ENCODE results near the gene KLHL29. TPM values are rescaled to one million over a fixed set of nuclear protein-coding genes. Genes with fewer than 3 reads are reported as not detected.

KLHL29 gene
- polyA plus RNA-seq, 3 donors, result 0.03 TPM; not detected in 2

DNA sequence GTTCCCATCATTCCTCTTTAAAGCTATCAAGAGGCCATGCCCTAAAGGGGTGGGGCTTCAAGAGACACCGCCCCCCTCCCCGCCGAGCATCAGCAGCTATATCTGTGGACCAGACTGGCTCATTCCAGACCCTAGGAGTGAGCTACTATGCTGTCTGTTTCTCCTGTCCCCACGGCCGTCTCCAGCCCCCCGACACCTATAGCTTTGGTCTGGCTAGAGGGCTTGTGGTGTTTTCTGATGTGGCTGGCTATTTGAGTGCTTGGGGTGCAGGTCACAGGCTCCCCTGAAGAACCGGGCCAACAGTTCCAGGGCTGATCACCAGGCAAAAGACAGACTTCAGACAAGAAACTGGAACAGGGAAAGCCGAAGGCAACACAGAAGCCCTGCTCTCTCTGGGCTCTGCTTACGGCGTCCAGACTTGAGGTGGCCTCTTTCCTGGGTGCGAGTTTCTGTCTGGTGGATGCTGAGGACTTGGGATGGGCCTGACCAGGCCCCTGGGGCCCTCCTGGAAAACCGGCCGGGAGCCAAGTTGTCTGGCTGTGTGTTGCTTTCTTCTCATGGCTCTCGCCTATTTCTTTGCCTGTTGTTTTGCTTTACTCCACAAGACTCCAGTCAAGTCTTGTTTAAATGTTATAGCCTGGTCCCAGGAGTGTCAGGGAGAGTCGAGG, 83.6 kb downstream of the KLHL29 start:
- Histone ChIP-seq H3K4me3 (replicated peaks in 1 of 3; ENCODE audit: low read depth in 2 of 3, low read length in 3 of 3) (no peak overlapping the region), H3K4me2 (replicated peaks; ENCODE audit: extremely low read depth, low read length, poor library complexity, severe bottlenecking) (no peak overlapping the region), H3K4me1 (ENCODE audit: control insufficient read depth in 1 of 2, insufficient read depth in 2 of 2, low read length in 2 of 2) (no peaks in the 10 kb centered on the region), H3K9ac (ENCODE audit: insufficient read depth, low read length, poor library complexity, severe bottlenecking) (no peak overlapping the region), H2AFZ (ENCODE audit: insufficient read depth, low read depth, low read length, poor library complexity, severe bottlenecking) (no peak overlapping the region), H3K79me2 (ENCODE audit: insufficient read depth, low read length) (no peaks in the 10 kb centered on the region), H3K9me3 (replicated peaks in 1 of 2; ENCODE audit: control insufficient read depth in 1 of 2, insufficient read depth in 1 of 2, low read length in 2 of 2) (no peaks in the 10 kb centered on the region), H3K27me3 (ENCODE audit: control insufficient read depth in 2 of 2, insufficient read depth in 2 of 2, low read length in 2 of 2) (peaks cover 0 to 13% of the 10 kb centered on the region in 2 donors), H4K20me1 (ENCODE audit: insufficient read depth, low read length) (no peaks in the 10 kb centered on the region), H3K27ac (ENCODE audit: low read depth in 1 of 2, low read length in 2 of 2) (no peak overlapping the region), H3K36me3 (replicated peaks in 1 of 2; ENCODE audit: control insufficient read depth in 1 of 2, insufficient read depth in 2 of 2, low read length in 2 of 2) (no peaks in the 10 kb centered on the region)
- TF ChIP-seq, protein P1, sequence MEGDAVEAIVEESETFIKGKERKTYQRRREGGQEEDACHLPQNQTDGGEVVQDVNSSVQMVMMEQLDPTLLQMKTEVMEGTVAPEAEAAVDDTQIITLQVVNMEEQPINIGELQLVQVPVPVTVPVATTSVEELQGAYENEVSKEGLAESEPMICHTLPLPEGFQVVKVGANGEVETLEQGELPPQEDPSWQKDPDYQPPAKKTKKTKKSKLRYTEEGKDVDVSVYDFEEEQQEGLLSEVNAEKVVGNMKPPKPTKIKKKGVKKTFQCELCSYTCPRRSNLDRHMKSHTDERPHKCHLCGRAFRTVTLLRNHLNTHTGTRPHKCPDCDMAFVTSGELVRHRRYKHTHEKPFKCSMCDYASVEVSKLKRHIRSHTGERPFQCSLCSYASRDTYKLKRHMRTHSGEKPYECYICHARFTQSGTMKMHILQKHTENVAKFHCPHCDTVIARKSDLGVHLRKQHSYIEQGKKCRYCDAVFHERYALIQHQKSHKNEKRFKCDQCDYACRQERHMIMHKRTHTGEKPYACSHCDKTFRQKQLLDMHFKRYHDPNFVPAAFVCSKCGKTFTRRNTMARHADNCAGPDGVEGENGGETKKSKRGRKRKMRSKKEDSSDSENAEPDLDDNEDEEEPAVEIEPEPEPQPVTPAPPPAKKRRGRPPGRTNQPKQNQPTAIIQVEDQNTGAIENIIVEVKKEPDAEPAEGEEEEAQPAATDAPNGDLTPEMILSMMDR (IDR thresholded peaks at IDR 0.05), result no peak
- peaks cover 19 to 46% (median 26%) of the 10 kb centered on the region in 3 donors for H3K27me3 Mint-ChIP-seq (ENCODE audit: low read depth in 3 of 3)
- intact Hi-C loops (cut with micrococcal nuclease), result no loop called here
- H3K4me3 Mint-ChIP-seq, result no peak overlapping the region
- no peak for DNase-seq
- no peaks in the 10 kb centered on the region for H3K36me3 Mint-ChIP-seq
- no peaks in the 10 kb centered on the region for H3K4me1 Mint-ChIP-seq
- 93% methylated on average over 14 of the region's 15 CpGs for WGBS (ENCODE audit: insufficient coverage)
- peak overlapping the region in 2 of 7 donors; percentile 5 to 54 for H3K27ac Mint-ChIP-seq
- H3K9me3 Mint-ChIP-seq, result peaks cover 0 to 2% (median 0%) of the 10 kb centered on the region in 7 donors

DNA sequence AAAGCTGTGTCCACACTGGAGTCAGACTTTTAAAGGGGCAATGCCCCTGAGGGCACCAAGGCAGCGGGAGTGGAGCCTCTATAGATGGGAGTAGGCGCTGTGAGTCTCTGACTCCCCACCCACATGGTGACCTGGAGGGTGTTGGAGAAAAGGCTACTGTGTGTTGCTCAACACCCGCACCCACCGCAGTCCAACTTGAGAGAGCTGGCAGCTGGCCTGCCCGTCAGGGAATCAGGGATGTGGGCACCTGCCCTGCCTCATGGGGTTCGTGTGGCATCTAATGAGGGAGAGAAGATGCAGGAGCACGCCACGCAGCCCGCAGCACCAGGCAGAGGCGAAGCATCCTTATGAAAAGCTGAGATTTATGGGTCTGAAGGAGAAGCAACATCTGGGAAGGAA, 84.2 kb downstream of the KLHL29 start:
- TF ChIP-seq, protein P1 (IDR thresholded peaks at IDR 0.05), result no peak
- Histone ChIP-seq H3K79me2 (ENCODE audit: insufficient read depth, low read length) (no peaks in the 10 kb centered on the region), H3K9ac (ENCODE audit: insufficient read depth, low read length, poor library complexity, severe bottlenecking) (no peak overlapping the region), H3K4me3 (replicated peaks in 1 of 3; ENCODE audit: low read depth in 2 of 3, low read length in 3 of 3) (no peak overlapping the region), H3K27me3 (ENCODE audit: control insufficient read depth in 2 of 2, insufficient read depth in 2 of 2, low read length in 2 of 2) (peaks cover 0 to 11% of the 10 kb centered on the region in 2 donors), H3K36me3 (replicated peaks in 1 of 2; ENCODE audit: control insufficient read depth in 1 of 2, insufficient read depth in 2 of 2, low read length in 2 of 2) (no peaks in the 10 kb centered on the region), H3K9me3 (replicated peaks in 1 of 2; ENCODE audit: control insufficient read depth in 1 of 2, insufficient read depth in 1 of 2, low read length in 2 of 2) (no peaks in the 10 kb centered on the region), H4K20me1 (ENCODE audit: insufficient read depth, low read length) (no peaks in the 10 kb centered on the region), H3K27ac (ENCODE audit: low read depth in 1 of 2, low read length in 2 of 2) (no peak overlapping the region), H2AFZ (ENCODE audit: insufficient read depth, low read depth, low read length, poor library complexity, severe bottlenecking) (no peak overlapping the region), H3K4me2 (replicated peaks; ENCODE audit: extremely low read depth, low read length, poor library complexity, severe bottlenecking) (no peak overlapping the region), H3K4me1 (ENCODE audit: control insufficient read depth in 1 of 2, insufficient read depth in 2 of 2, low read length in 2 of 2) (no peaks in the 10 kb centered on the region)
- intact Hi-C loops (cut with micrococcal nuclease), result no loop called here
- WGBS (ENCODE audit: insufficient coverage), result 90% methylated on average over 8 of the region's 10 CpGs
- H3K4me1 Mint-ChIP-seq, result no peaks in the 10 kb centered on the region
- no peaks in the 10 kb centered on the region for H3K36me3 Mint-ChIP-seq
- no peak overlapping the region for H3K4me3 Mint-ChIP-seq
- H3K9me3 Mint-ChIP-seq, result peaks cover 0 to 2% (median 0%) of the 10 kb centered on the region in 7 donors
- DNase-seq, result no peak
- H3K27me3 Mint-ChIP-seq (ENCODE audit: low read depth in 3 of 3), result peaks cover 22 to 49% (median 28%) of the 10 kb centered on the region in 3 donors
- peak overlapping the region in 2 of 7 donors; percentile 5 for H3K27ac Mint-ChIP-seq
